IPS-18c (cell line): ENCODE data around the gene ABCB10.
"Not testable (repeated sequence)": the region's sequence is repeated elsewhere in the genome, so short reads cannot be mapped to it uniquely, and the experiment has no call there.

Source experiments
- H3K4me3 ChIP-seq: 2 replicates; pipeline ENCODE4 v1.7.0; 2013; ENCODE audit warnings: low read depth, mild to moderate bottlenecking, low read length, moderate library complexity; ENCODE audit not compliant: insufficient read depth
- H3K9me3 ChIP-seq: one replicate; pipeline ENCODE4 v1.6.1; 2013; ENCODE audit warnings: mild to moderate bottlenecking, low read length, moderate library complexity; ENCODE audit not compliant: control insufficient read depth, insufficient read depth

ABCB10 gene

DNA sequence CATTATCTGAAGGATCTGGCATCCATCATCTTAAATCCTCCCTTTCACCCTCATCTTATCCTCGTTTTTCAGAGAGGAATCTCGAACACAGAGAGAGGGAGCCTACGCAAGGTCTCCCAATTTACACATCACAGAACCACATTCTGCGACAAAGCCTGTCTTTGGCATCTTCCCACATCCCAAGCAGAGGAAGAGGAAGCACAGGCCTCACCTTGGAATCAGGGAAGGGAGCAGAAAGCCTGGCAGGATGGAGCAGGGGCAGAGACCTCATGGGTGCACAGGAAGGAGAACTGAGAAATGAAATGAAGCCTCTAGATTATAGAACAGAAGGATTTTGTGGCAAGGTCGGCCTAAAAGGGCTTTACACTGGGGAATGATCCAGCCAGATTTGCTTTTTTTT is 5.8 kb downstream of the ABCB10 start:
- no peaks in the 10 kb centered on the region for H3K9me3 ChIP-seq
- no peak overlapping the region for H3K4me3 ChIP-seq

DNA sequence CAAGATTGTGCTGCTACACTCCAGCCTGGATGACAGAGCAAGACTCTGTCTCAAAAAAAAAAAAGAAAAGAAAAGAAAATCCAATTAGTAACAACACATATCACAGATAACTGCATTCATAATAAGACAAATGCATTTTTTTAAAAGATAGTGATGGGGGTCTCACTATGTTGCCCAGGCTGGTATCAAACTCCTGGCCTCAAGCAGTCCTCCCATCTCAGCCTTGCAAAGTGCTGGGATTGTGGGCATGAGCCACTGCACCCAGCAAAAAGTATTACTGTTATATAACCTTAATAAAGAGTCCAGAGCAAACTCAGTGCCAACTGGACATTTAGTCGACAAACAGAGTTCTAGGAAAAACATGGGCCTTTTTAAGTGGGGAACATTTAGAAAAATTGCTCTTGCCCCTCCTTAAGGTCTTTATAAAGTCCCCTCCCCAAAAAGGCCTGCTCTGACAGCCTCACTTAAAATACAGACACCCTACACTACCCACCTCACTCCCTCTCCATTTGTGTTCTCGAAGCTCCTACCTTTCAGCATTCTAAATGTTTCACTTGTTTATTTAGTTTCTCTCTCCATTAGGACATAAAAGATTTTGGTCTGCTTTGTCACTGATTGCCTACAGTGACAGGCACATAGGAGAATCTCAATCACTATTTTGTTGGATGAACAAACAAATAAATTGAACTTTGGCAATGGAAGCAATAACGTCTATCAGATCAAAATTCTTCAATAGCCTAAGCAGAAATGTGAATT is 7.5 kb downstream of the ABCB10 start:
- H3K9me3 ChIP-seq: no peaks in the 10 kb centered on the region
- H3K4me3 ChIP-seq: no peak overlapping the region

DNA sequence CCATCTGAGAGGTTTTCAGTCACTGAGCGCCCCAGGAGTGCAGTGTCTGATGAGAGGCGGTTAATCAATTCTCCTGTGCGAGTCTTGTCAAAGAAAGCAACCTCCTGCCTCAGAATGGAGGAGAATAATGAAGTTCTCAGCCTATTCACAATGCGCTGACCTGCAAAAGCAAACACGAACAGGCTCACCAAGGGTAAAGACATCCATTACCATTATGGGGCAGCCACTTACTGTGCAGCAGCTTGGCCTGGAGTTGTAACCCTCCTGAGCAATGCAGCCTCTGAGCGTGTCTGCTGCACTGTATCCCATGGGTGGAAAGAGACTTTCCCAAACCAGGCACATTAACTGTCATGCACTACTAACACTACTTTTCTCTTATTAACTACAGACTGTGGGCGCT is 11.0 kb downstream of the ABCB10 start:
- no peak overlapping the region for H3K4me3 ChIP-seq
- no peaks in the 10 kb centered on the region for H3K9me3 ChIP-seq

DNA sequence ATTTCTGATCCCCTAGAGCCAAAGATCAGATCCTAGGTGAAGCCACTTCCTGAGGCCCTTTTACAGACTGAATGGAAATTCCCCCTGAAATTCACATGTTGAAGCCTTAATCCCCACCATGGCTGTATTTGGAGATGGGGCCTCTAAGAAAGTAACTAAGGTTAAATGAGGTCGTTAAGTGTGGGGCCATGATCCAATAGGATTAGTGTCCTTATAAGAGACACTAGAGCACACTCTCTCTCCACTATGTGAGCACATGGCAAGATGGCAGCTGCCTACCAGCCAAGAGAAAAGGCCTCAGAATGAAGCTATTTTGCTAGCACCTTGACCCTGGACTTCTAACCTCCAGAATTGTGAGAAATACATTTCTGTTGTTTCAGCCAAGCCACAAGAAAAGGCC is 13.9 kb downstream of the ABCB10 start:
- H3K9me3 ChIP-seq: no peaks in the 10 kb centered on the region
- no peak overlapping the region for H3K4me3 ChIP-seq

DNA sequence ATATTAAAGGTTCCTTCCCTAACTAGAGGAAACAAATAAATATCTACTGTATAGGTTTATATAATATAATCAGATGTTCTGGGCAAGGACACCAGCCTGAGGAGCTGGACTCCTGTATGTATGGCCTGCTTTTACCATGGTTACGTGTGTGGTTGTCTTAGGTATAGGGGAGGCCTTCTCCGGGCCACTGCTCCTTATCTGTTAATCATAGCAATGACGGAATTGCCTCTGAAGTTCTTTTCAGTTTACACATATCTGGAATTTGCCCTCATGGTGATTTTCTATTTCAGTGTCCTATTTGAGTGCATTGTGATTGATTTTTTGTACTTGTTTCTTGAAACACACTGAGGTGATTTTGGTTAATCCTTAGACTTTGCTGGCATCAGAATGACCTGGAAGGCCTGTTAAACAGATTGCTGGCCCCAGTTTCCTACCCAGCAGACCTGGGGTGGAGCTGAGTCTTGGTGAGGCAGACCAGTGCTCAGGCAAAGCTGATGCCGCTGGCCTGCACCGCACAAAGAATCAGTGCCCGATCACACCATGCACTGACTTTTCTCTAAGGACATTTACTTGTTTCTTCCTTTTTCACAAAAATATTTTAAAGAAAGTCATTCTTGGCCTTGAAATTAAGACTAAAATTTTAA is 18.5 kb downstream of the ABCB10 start:
- Histone ChIP-seq H3K4me3 (no peak overlapping the region), H3K9me3 (no peaks in the 10 kb centered on the region)

DNA sequence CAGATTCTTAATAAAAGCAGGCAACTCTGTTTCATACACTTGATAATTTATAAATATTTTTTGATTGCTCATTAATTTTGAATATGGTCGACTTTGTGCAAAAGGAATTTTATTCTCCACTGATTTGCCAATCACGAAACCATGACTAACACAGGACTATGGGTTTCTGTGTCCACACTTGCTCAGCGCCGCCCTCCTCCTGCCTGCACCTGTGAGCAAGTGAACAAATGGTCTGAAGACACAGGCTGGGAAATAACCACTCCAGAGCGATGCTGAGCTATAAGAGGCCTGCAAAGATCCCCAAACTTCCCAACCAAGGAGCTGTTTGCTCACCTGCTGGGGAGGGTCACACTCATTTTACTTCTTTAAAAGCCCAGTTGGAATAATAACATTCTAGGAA is 19.6 kb downstream of the ABCB10 start:
- Histone ChIP-seq H3K9me3 (no peaks in the 10 kb centered on the region), H3K4me3 (no peak overlapping the region)

DNA sequence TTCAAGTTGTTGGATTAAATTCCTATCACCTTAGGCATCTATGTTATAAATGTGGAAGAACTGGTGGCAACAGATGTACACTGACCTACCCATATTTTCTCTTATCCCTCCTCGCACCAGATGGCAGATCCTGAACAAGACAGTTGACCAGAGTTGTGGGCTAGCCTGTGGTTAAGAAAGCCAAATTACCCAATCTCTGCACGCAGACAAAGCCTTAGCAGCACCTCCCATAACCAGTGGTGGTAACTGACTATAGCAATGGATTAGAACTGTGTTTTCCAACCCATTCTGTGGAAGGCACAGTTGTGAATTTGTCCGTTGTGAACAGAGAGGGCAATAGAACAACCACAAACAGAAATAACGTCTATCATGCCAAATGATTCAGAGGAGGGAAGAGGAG is 20.6 kb downstream of the ABCB10 start:
- Histone ChIP-seq H3K9me3 (no peaks in the 10 kb centered on the region), H3K4me3 (no peak overlapping the region)

DNA sequence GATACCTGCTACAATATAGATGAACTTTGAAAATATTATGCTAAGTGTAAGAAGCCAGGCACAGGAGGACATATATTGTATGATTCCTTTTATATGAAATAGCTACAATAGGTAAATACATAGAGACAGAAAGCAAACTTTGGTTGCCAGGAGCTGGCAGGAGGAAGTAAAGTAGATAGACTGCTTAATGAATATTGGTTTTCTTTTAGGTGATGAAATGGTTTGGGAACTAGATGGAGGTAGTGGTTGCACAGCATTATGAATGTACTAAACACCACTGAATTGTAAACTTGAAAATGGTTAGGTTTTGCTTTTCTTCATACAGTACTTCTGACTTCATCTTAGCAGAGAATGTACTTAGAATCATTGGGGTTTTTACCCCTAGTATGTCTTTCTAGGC is 21.5 kb downstream of the ABCB10 start:
- Histone ChIP-seq H3K4me3 (no peak overlapping the region), H3K9me3 (no peaks in the 10 kb centered on the region)

DNA sequence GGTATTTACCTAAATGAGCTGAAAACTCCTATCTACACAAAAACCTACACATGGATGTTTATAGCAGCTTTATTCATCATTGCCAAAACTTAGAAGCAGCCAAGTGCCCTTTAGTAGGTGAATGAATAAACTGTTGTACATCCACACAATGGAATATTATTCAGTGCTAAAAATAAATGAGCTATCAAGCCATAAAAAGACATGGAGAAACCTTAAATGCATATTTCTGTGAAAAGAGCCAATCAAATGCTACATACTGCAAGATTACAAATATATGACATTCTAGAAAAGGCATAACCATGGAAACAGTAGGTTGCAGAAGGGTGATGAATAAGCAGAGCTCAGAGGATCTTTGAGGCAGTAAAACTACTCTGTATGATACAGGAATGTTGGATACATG is 23.3 kb downstream of the ABCB10 start:
- Histone ChIP-seq H3K9me3 (no peaks in the 10 kb centered on the region), H3K4me3 (no peak overlapping the region)

DNA sequence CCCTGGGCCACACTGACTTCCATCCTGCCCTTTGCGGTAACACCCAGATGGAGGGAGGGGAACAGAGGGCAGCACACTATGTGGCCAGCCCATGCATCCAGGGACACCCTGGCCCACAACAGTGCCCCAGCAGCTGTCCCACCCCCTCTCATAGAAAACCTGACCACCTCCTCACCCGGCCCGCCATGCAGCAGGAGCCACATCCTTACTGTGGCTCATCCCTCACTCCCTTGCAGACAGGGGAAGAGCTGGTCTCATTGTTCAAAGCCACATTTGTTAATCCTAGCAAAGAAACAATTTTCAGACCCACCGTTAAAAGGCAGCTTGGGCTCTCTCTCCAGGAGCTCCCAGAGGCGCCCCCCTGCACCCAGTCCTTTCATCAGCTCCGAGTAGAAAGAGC is 27.2 kb downstream of the ABCB10 start:
- Histone ChIP-seq H3K4me3 (no peak overlapping the region), H3K9me3 (no peaks in the 10 kb centered on the region)

DNA sequence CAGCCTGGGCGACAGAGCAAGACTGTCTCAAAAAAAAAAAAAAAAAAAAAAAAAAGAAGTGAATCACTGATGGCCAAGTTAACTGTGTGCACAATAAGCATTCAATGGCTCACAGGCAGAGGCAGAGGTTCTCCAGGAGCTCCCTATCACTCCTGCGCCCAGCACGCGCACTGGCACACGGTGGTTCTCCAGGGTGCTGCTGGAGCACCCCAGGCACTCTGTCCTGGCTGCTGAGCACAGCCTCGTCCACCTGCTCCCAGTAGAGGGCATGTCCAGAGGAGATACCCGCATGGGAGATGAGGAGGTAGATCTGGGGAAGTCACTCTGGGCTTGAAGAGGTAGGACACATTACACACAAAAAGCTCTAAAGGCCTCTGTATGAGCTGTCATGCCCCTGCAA is 28.9 kb downstream of the ABCB10 start:
- no peak overlapping the region for H3K4me3 ChIP-seq
- H3K9me3 ChIP-seq: no peaks in the 10 kb centered on the region

DNA sequence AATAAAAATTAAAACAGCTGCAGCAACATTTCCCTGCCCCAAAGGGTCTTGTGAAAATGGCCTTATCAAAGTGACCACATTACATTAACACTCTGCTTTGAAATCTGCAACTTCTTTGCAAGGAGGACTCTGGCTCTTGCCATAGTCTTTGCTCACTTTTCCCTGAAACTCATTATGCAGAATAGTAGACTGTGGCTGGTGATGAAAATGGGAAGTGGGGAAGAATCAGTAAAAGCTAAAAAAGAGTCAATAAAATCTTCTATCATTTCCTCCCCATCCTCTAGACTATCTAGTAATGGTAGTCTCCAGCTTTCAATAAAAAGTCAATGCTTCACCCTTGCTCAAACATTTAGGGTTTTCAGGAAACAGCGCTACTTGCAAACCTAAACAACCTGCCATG is 31.8 kb downstream of the ABCB10 start:
- no peak overlapping the region for H3K4me3 ChIP-seq
- H3K9me3 ChIP-seq: peaks cover 6% of the 10 kb centered on the region

DNA sequence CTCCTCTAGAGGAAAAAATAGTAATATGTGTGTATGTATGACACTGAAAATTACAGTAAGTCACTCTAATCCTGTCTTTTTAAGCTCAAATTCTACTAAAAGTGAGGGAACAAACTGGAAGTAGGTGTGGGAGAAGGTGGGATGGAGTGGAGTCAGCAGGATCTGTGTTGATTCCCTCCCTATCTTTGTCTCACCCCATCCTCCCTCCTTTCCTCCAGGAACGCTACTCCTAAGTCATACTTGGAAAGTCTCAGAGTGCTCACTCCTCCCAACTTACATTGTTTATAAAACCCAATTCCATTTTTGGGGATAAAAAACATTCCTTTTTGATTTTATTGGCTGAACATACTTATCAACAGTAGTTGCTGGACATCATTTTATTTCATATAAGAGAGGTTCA is 35.5 kb downstream of the ABCB10 start:
- Histone ChIP-seq H3K9me3 (peaks cover 6% of the 10 kb centered on the region), H3K4me3 (no peak overlapping the region)

DNA sequence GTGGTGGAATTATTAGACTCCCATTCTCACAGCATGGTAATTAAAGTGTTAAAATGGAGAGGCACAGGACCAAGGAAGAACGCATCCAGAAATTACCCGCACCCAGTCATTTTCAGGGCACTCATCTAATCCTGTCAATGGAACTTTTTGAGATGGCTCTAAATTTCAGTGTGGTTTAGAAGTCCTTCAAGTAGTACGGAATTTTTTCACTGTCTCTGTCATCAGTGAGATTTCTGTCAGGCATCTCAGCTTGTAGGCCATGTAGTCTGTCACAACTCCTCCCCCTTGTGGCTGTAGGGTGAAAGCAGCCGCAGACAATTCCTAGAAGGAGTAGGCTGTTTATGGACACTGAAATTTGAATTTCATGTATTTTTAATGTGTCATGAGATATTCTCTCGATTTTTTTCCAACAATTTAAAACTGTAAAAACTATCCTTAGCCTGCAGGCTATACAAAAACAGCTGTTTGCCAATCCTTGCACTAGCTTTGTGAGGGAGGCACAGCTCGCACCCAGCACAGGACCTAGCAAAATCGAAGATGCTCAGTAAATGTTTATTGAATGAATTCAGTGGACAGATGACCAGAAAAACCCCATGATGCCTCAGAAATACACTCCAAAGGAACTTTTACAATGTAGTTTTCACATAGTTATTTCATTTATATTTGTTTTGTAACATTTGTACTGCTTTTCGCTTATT is 43.8 kb downstream of the ABCB10 start:
- no peak overlapping the region for H3K4me3 ChIP-seq
- no peaks in the 10 kb centered on the region for H3K9me3 ChIP-seq

DNA sequence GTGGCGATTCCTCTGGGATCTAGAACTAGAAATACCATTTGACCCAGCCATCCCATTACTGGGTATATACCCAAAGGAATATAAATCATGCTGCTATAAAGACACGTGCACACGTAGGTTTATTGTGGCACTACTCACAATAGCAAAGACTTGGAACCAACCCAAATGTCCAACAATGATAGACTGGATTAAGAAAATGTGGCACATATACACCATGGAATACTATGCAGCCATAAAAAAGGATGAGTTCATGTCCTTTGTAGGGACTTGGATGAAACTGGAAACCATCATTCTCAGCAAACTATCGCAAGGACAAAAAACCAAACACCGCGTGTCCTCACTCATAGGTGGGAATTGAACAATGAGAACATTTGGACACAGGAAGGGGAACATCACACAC is 46.9 kb downstream of the ABCB10 start:
- H3K4me3 ChIP-seq, H3K9me3 ChIP-seq: not testable (repeated sequence)

DNA sequence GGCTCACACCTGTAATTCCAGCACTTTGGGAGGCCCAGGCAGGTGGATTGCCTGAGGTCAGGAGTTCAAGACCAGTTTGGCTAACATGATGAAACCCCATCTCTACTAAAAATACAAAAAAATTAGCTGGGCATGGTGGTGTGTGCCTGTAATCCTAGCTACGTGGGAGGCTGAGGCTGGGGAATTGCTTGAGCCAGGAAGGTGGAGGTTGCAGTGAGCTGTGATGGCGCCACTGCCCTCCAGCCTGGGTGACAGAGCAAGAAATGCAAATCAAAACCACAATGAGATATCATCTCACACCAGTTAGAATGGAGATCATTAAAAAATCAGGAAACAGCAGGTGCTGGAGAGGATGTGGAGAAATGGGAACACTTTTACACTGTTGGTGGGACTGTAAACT is 47.3 kb downstream of the ABCB10 start:
- not testable (repeated sequence) for H3K4me3 ChIP-seq, H3K9me3 ChIP-seq

DNA sequence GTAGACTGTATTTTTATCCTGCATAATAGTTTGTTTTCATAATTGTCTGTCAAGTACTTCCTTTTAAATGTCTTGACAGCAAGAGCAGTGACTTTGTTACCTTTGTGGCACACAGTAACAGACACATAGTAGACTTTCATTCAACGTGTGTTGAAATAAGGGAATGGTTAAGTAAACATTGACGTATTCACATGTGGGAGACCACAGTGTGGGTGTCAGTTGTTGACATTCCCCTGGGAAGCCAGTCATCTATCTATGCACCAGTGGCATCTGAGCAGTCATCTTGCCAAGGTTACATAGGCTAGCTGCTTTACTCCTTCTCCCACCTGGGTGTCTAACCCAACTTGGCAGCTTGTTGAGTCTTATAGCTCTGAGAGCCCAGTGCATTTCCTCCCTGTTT is 48.9 kb downstream of the ABCB10 start:
- no peaks in the 10 kb centered on the region for H3K9me3 ChIP-seq
- no peak overlapping the region; the same call in 1 of the 2 replicates for H3K4me3 ChIP-seq

DNA sequence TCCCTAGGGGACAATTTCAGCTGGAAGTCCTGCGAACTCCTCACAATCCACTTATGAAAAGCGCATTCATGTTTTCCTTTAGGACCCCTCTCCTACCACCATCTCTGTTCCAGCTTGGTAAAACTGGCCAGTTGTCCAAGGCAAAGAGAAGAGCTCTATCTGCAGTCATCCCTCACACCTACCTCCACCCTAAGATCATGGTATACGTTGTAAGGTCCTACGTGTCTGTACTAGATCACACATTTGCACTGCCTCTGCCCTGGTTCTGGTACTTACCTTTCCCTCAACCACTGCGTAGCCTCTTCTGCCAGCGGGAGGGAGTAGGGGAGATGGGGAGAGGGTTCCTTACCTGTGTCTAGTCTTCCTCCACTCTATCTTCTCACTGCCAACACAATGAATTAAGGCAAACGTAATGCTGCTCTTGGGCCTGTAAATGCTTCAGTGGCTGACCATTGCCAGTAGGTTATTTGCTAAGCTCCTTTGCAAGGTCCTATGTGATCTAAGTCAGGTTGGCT is 49.6 kb downstream of the ABCB10 start:
- H3K9me3 ChIP-seq: no peaks in the 10 kb centered on the region
- peak overlapping the region; percentile 80 for H3K4me3 ChIP-seq
